Ovary (tissue), 9 donors: Measurements from ENCODE around the gene WDR93. TPM values are rescaled to one million over a fixed set of nuclear protein-coding genes. Genes with fewer than 3 reads are reported as not detected.
A peak's percentile ranks its signal among the peaks of the same experiment; 100 is the strongest.

Experiments used
- DNase-seq, 5 donors: peaks; one replicate each; pipeline ENCODE4 v3.0.0-alpha.2; 2019 to 2020
- H3K27ac ChIP-seq, 2 donors: fragments of 200-600 bp; one replicate each; pipeline versions ENCODE4 v1.5.1 to v1.8.0; 2019 to 2022
- H3K27me3 ChIP-seq: fragments of 200-600 bp; one replicate; pipeline ENCODE4 v1.8.0; 2022
- H3K36me3 ChIP-seq: fragments of 200-600 bp; sonication (generic); one replicate; pipeline ENCODE4 v1.5.1; 2019
- H3K4me1 ChIP-seq: one replicate; pipeline ENCODE4 v1.8.1; 2013; ENCODE audit warnings: mild to moderate bottlenecking, moderate library complexity; ENCODE audit not compliant: insufficient read depth
- H3K4me3 ChIP-seq: fragments of 200-600 bp; sonication (generic); one replicate; pipeline ENCODE4 v1.5.1; 2017
- H3K9me3 ChIP-seq, 2 donors: fragments of 200-600 bp in 1 of 2; sonication (generic) in 1 of 2; one replicate each; pipeline versions ENCODE4 v1.5.1 to v1.8.1; 2013 to 2019; ENCODE audit warnings: mild to moderate bottlenecking in 1 of 2, moderate library complexity in 1 of 2
- EP300 ChIP-seq: sonication (generic); formaldehyde crosslinking; IDR thresholded peaks from one replicate; pipeline ENCODE4 v1.6.1; 2017; ENCODE audit warnings: antibody characterized with exemption
- POLR2A ChIP-seq: fragments of 450-650 bp; IDR thresholded peaks from one replicate; pipeline ENCODE4 v1.6.1; 2017; ENCODE audit warnings: antibody characterized with exemption, mild to moderate bottlenecking, moderate library complexity
- WGBS, 3 donors: extraction: QIAGEN DNeasy Blood & Tissue Kit in 1 of 3; methylation state at CpG; one replicate each; pipeline versions ENCODE4 v1.1.5 to v1.1.7; 2013 to 2017; 5-methylcytosine and 5-hydroxymethylcytosine counted together
- intact Hi-C, 4 donors: fragments of 100-400 bp; cut with DNase I; formaldehyde crosslinking; loops; one replicate each; pipeline versions ENCODE4 v1.11.0 to v1.15.1; 2022 to 2023
- polyA plus RNA-seq, 2 donors: library from polyadenylated mRNA; stranded (reverse); fragments of 200-250 nt in 1 of 2; fragments of 350-450 nt in 1 of 2; fragmentation: Illumina TruSeq in 1 of 2; extraction: RNeasy Lipid Tissue Mini Kit (QIAGEN cat#74804) in 1 of 2; gene quantifications; one replicate each; pipeline ENCODE4 v1.2.3, GENCODE V29; 2013 to 2014
- total RNA-seq, 7 donors: library from RNA; depleted of rRNA in 2 of 7; stranded (reverse); fragments of >200 nt in 2 of 7; fragmentation: NEBNext Ultra II Directional in 3 of 7; extraction: Animal tissue kit (Norgen Biotek cat#: 25700) in 3 of 7; gene quantifications; one replicate each; pipeline versions ENCODE4 v1.1.0 to v1.2.4, GENCODE V29; 2016 to 2023
- TF ChIP-seq, protein P1 (sequence below), 3 donors: fragments of 450-650 bp in 2 of 3; fragments of 200-600 bp in 1 of 3; IDR thresholded peaks; one replicate each; pipeline versions ENCODE4 v1.5.1 to v1.8.0; 2016 to 2022; ENCODE audit warnings: antibody characterized with exemption in 3 of 3, mild to moderate bottlenecking in 1 of 3
- donor health status: DM: no; HTN: no; CAD: no; lungs with moderate emphysema.
- donor health status: DM: no; HTN: no; CAD: no.
- donor health status: Bipolar disorder and iron deficiency.
- donor health status: DM: yes; HTN: yes; CAD: no.
- donor health status: DM: no; HTN: no; CAD: no.
- donor health status: DM: yes; HTN: yes; CAD: no.

Gene WDR93
- total and polyA plus RNA-seq, 9 donors, result 0.23 to 3.2 (median 0.46) TPM; not detected in 1

DNA sequence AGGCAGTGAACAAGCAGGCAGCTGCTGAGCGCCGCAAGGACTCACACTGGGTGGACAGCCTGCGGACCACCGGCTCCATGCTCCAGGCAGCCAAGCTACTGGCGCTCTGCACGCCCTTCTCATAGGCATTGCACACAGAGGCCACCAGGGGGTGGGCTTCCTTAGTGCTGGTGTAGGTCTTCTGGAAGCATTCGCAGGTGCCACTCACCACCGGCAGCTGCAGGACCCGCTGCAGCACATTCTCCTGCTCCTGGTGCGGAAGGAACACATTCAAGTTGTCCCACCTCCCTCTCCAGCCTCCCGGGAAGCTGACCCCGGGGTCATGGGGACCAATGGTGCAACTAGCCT lies 17.5 kb upstream of the WDR93 start:
- Histone ChIP-seq H3K9me3 (no peaks in the 10 kb centered on the region), H3K4me3 (no peak overlapping the region), H3K4me1 (peaks cover 8% of the 10 kb centered on the region), H3K36me3 (no peaks in the 10 kb centered on the region), H3K27ac (no peak overlapping the region), H3K27me3 (no peaks in the 10 kb centered on the region)
- intact Hi-C loops, result no loop called here
- peak in 1 of 5 donors; percentile 27 for DNase-seq
- TF ChIP-seq, protein P1, sequence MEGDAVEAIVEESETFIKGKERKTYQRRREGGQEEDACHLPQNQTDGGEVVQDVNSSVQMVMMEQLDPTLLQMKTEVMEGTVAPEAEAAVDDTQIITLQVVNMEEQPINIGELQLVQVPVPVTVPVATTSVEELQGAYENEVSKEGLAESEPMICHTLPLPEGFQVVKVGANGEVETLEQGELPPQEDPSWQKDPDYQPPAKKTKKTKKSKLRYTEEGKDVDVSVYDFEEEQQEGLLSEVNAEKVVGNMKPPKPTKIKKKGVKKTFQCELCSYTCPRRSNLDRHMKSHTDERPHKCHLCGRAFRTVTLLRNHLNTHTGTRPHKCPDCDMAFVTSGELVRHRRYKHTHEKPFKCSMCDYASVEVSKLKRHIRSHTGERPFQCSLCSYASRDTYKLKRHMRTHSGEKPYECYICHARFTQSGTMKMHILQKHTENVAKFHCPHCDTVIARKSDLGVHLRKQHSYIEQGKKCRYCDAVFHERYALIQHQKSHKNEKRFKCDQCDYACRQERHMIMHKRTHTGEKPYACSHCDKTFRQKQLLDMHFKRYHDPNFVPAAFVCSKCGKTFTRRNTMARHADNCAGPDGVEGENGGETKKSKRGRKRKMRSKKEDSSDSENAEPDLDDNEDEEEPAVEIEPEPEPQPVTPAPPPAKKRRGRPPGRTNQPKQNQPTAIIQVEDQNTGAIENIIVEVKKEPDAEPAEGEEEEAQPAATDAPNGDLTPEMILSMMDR (IDR thresholded peaks at IDR 0.05), result no peak
- no peak for TF ChIP-seq POLR2A
- no peak for TF ChIP-seq EP300
- 61 to 68% (median 64%) methylated on average over 12 of the region's 12 CpGs for WGBS, 3 donors

DNA sequence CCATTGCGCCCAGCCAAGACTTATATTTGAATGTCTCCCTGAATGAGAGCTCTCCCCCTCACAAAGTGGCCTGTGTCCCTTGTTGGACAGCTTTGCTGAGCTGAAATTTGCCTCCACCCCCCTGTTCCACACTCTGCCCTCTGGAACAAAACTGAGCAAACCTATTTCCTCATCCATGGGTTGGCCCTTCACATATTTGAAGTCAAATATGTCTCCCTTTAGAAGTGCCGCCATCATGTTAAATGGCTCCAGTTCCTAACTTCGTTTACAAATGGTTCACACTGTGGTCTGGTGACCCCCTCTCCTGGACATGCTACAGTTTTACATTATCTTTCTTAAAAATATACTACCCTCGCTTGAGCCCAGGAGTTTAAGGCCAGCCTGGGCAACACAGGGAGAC lies 16.1 kb upstream of the WDR93 start:
- H3K36me3 ChIP-seq, result no peaks in the 10 kb centered on the region
- TF ChIP-seq POLR2A (no peak), EP300 (no peak)
- TF ChIP-seq, protein P1 (IDR thresholded peaks at IDR 0.05), result no peak

DNA sequence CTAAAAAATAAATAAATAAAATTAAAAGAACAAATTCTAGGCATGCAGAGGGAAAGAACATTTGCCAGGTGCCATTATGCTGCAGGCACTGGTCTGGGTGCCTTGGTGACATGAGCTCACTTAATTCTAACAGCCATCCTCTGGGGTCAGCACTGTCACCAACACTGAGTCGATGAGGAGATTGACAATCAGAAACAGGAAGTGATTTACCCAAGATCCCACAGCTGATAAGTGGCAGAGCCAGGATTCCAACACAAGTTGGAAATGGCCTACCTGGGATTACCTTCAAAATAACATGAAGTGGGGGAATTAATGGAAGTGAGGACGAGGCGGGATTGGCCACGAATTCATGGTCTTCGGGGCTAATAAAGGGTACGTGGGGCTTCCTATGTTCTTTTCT lies 15.0 kb upstream of the WDR93 start:
- intact Hi-C loops, result no loop called here
- Histone ChIP-seq H3K27me3 (no peaks in the 10 kb centered on the region), H3K4me3 (no peak overlapping the region), H3K4me1 (peaks cover 17% of the 10 kb centered on the region), H3K36me3 (no peaks in the 10 kb centered on the region), H3K9me3 (no peaks in the 10 kb centered on the region), H3K27ac (no peak overlapping the region)
- no peak for DNase-seq
- WGBS, 3 donors, result 80 to 88% (median 87%) methylated on average over 6 of the region's 6 CpGs
- no peak for TF ChIP-seq EP300
- TF ChIP-seq POLR2A, result no peak
- TF ChIP-seq, protein P1 (IDR thresholded peaks at IDR 0.05), result no peak

More for the DNA sequence above, 16.1 kb upstream of the WDR93 start:
- intact Hi-C loops, result no loop called here
- Histone ChIP-seq H3K9me3 (no peaks in the 10 kb centered on the region), H3K27ac (no peak overlapping the region), H3K4me3 (no peak overlapping the region), H3K27me3 (no peaks in the 10 kb centered on the region), H3K4me1 (peaks cover 14% of the 10 kb centered on the region)
- no peak for DNase-seq
- WGBS, 3 donors, result 82 to 83% (median 83%) methylated on average over 4 of the region's 4 CpGs

DNA sequence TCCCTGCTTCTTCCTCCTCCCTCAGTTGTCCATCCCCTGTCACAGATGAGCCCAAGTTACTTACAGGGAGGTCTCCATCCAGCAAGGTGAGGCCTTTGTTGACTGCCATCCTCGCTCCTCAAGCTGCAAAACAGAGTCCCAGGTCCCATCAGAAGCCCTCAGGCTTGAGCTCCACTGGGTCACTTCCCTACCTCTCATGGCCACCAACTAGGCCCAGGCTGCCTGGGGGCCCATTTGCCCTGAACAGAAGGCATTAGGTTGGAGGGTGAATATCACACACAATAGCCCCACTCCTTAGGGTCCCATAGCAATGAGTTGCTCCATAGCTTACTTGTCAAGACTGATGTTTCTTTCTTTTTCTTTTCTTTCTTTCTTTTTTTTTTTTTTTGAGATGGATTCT lies 13.2 kb upstream of the WDR93 start:
- intact Hi-C loops, result no loop called here
- Histone ChIP-seq H3K27ac (no peak overlapping the region), H3K27me3 (no peaks in the 10 kb centered on the region), H3K4me1 (peaks cover 19% of the 10 kb centered on the region), H3K9me3 (no peaks in the 10 kb centered on the region), H3K36me3 (no peaks in the 10 kb centered on the region), H3K4me3 (no peak overlapping the region)
- DNase-seq, result no peak
- 90 to 100% (median 90%) methylated on average over 1 of the region's 1 CpG for WGBS, 3 donors
- TF ChIP-seq EP300 (no peak), POLR2A (no peak)
- TF ChIP-seq, protein P1 (IDR thresholded peaks at IDR 0.05), result no peak
